ENCODE measurements around the gene CYP11A1. TPM values are rescaled to one million over a fixed set of nuclear protein-coding genes. Genes with fewer than 3 reads are reported as not detected.

The CYP11A1 gene
- polyA plus RNA-seq, 1 donor = 0.55 TPM

- 80% methylated on average over 3 of the region's 7 CpGs for WGBS (ENCODE audit: insufficient coverage, low lambda C conversion rate)
- Histone ChIP-seq H3K4me1 (ENCODE audit: control insufficient read depth, insufficient read depth, low read length) (peaks cover 5% of the 10 kb centered on the region), H3K27ac (ENCODE audit: low read length) (no peak overlapping the region), H3K27me3 (ENCODE audit: control insufficient read depth, insufficient read depth, low read length) (peaks cover 9% of the 10 kb centered on the region), H3K36me3 (ENCODE audit: control insufficient read depth, insufficient read depth, low read length) (no peaks in the 10 kb centered on the region), H3K9me3 (ENCODE audit: control insufficient read depth, low read depth, low read length) (no peaks in the 10 kb centered on the region), H3K4me3 (ENCODE audit: low read length) (no peak overlapping the region)
- DNase-seq = no peak
Observed at GRCh38 chr15:74313889-74314288, 53.6 kb downstream of the CYP11A1 start.

GRCh38 chr15:74312445-74313007 is 54.9 kb downstream of the CYP11A1 start:
- no peak overlapping the region for H3K4me3 ChIP-seq (ENCODE audit: low read length)
- DNase-seq = peak in 1 of 2 donors; percentile 48
- no peaks in the 10 kb centered on the region for H3K9me3 ChIP-seq (ENCODE audit: control insufficient read depth, low read depth, low read length)
- WGBS (ENCODE audit: insufficient coverage, low lambda C conversion rate) = 20% methylated on average over 1 of the region's 9 CpGs
- H3K27ac ChIP-seq (ENCODE audit: low read length) = no peak overlapping the region
- no peaks in the 10 kb centered on the region for H3K36me3 ChIP-seq (ENCODE audit: control insufficient read depth, insufficient read depth, low read length)
- peaks cover 20% of the 10 kb centered on the region for H3K27me3 ChIP-seq (ENCODE audit: control insufficient read depth, insufficient read depth, low read length)
- peaks cover 3% of the 10 kb centered on the region for H3K4me1 ChIP-seq (ENCODE audit: control insufficient read depth, insufficient read depth, low read length)

GRCh38 chr15:74311734-74312444 is 55.6 kb downstream of the CYP11A1 start:
- H3K9me3 ChIP-seq (ENCODE audit: control insufficient read depth, low read depth, low read length) = no peaks in the 10 kb centered on the region
- H3K27ac ChIP-seq (ENCODE audit: low read length) = no peak overlapping the region
- DNase-seq = peak in 1 of 2 donors; percentile 11
- no CpG with 5 or more reads among the region's 13 CpGs for WGBS (ENCODE audit: insufficient coverage, low lambda C conversion rate)
- no peak overlapping the region for H3K4me3 ChIP-seq (ENCODE audit: low read length)
- peaks cover 25% of the 10 kb centered on the region for H3K27me3 ChIP-seq (ENCODE audit: control insufficient read depth, insufficient read depth, low read length)
- H3K36me3 ChIP-seq (ENCODE audit: control insufficient read depth, insufficient read depth, low read length) = no peaks in the 10 kb centered on the region
- peaks cover 2% of the 10 kb centered on the region for H3K4me1 ChIP-seq (ENCODE audit: control insufficient read depth, insufficient read depth, low read length)

- 20% methylated on average over 2 of the region's 19 CpGs for WGBS (ENCODE audit: insufficient coverage, low lambda C conversion rate)
- Histone ChIP-seq H3K27me3 (ENCODE audit: control insufficient read depth, insufficient read depth, low read length) (peaks cover 60% of the 10 kb centered on the region), H3K4me1 (ENCODE audit: control insufficient read depth, insufficient read depth, low read length) (no peaks in the 10 kb centered on the region), H3K36me3 (ENCODE audit: control insufficient read depth, insufficient read depth, low read length) (no peaks in the 10 kb centered on the region), H3K9me3 (ENCODE audit: control insufficient read depth, low read depth, low read length) (no peaks in the 10 kb centered on the region), H3K27ac (ENCODE audit: low read length) (no peak overlapping the region), H3K4me3 (ENCODE audit: low read length) (no peak overlapping the region)
- DNase-seq = peak in 1 of 2 donors; percentile 41
Observed at GRCh38 chr15:74307827-74308811, 59.3 kb downstream of the CYP11A1 start.

GRCh38 chr15:74306781-74307217 is 60.6 kb downstream of the CYP11A1 start:
- H3K36me3 ChIP-seq (ENCODE audit: control insufficient read depth, insufficient read depth, low read length) = no peaks in the 10 kb centered on the region
- no peaks in the 10 kb centered on the region for H3K4me1 ChIP-seq (ENCODE audit: control insufficient read depth, insufficient read depth, low read length)
- no peak overlapping the region for H3K27ac ChIP-seq (ENCODE audit: low read length)
- H3K27me3 ChIP-seq (ENCODE audit: control insufficient read depth, insufficient read depth, low read length) = peaks cover 67% of the 10 kb centered on the region
- no peak for DNase-seq
- WGBS (ENCODE audit: insufficient coverage, low lambda C conversion rate) = no CpG with 5 or more reads among the region's 10 CpGs
- no peaks in the 10 kb centered on the region for H3K9me3 ChIP-seq (ENCODE audit: control insufficient read depth, low read depth, low read length)
- H3K4me3 ChIP-seq (ENCODE audit: low read length) = no peak overlapping the region

- H3K4me3 ChIP-seq (ENCODE audit: low read length) = no peak overlapping the region
- WGBS (ENCODE audit: insufficient coverage, low lambda C conversion rate) = no CpG with 5 or more reads among the region's 7 CpGs
Observed at GRCh38 chr15:74305687-74306086, 61.8 kb downstream of the CYP11A1 start.

GRCh38 chr15:74304431-74304830 is 63.0 kb downstream of the CYP11A1 start:
- DNase-seq = no peak
- Histone ChIP-seq H3K27ac (ENCODE audit: low read length) (no peak overlapping the region), H3K4me3 (ENCODE audit: low read length) (no peak overlapping the region), H3K9me3 (ENCODE audit: control insufficient read depth, low read depth, low read length) (no peaks in the 10 kb centered on the region), H3K4me1 (ENCODE audit: control insufficient read depth, insufficient read depth, low read length) (no peaks in the 10 kb centered on the region), H3K36me3 (ENCODE audit: control insufficient read depth, insufficient read depth, low read length) (no peaks in the 10 kb centered on the region), H3K27me3 (ENCODE audit: control insufficient read depth, insufficient read depth, low read length) (peaks cover 87% of the 10 kb centered on the region)
- WGBS (ENCODE audit: insufficient coverage, low lambda C conversion rate) = no CpG with 5 or more reads among the region's 12 CpGs

More at GRCh38 chr15:74305687-74306086, 61.8 kb downstream of the CYP11A1 start:
- H3K9me3 ChIP-seq (ENCODE audit: control insufficient read depth, low read depth, low read length) = no peaks in the 10 kb centered on the region
- H3K4me1 ChIP-seq (ENCODE audit: control insufficient read depth, insufficient read depth, low read length) = no peaks in the 10 kb centered on the region
- H3K27me3 ChIP-seq (ENCODE audit: control insufficient read depth, insufficient read depth, low read length) = peaks cover 78% of the 10 kb centered on the region
- DNase-seq = no peak
- H3K36me3 ChIP-seq (ENCODE audit: control insufficient read depth, insufficient read depth, low read length) = no peaks in the 10 kb centered on the region
- H3K27ac ChIP-seq (ENCODE audit: low read length) = no peak overlapping the region

GRCh38 chr15:74303741-74304309 is 63.6 kb downstream of the CYP11A1 start:
- WGBS (ENCODE audit: insufficient coverage, low lambda C conversion rate) = no CpG with 5 or more reads among the region's 6 CpGs
- Histone ChIP-seq H3K4me3 (ENCODE audit: low read length) (no peak overlapping the region), H3K36me3 (ENCODE audit: control insufficient read depth, insufficient read depth, low read length) (no peaks in the 10 kb centered on the region), H3K4me1 (ENCODE audit: control insufficient read depth, insufficient read depth, low read length) (no peaks in the 10 kb centered on the region), H3K9me3 (ENCODE audit: control insufficient read depth, low read depth, low read length) (no peaks in the 10 kb centered on the region), H3K27me3 (ENCODE audit: control insufficient read depth, insufficient read depth, low read length) (peaks cover 81% of the 10 kb centered on the region), H3K27ac (ENCODE audit: low read length) (no peak overlapping the region)
- no peak for DNase-seq

- Histone ChIP-seq H3K27me3 (ENCODE audit: control insufficient read depth, insufficient read depth, low read length) (peaks cover 72% of the 10 kb centered on the region), H3K9me3 (ENCODE audit: control insufficient read depth, low read depth, low read length) (no peaks in the 10 kb centered on the region), H3K4me3 (ENCODE audit: low read length) (no peak overlapping the region), H3K27ac (ENCODE audit: low read length) (no peak overlapping the region), H3K4me1 (ENCODE audit: control insufficient read depth, insufficient read depth, low read length) (no peaks in the 10 kb centered on the region), H3K36me3 (ENCODE audit: control insufficient read depth, insufficient read depth, low read length) (no peaks in the 10 kb centered on the region)
- DNase-seq = no peak
- WGBS (ENCODE audit: insufficient coverage, low lambda C conversion rate) = 83% methylated on average over 1 of the region's 7 CpGs
Observed at GRCh38 chr15:74302821-74303359, 64.6 kb downstream of the CYP11A1 start.
